GM21360 (cell line): ENCODE results near the gene S100A2.
"Not testable (repeated sequence)": the region's sequence is repeated elsewhere in the genome, so short reads cannot be mapped to it uniquely, and the experiment has no call there.

Experiments used
- ATAC-seq: cut with Tn5 transposase; IDR thresholded peaks from one replicate; pipeline ENCODE4 v1.9.1; 2021; ENCODE audit warnings: mild to moderate bottlenecking, moderate library complexity; ENCODE audit not compliant: unreplicated experiment

S100A2 gene

GRCh38 chr1:153534226-153534924, 31.3 kb downstream of the S100A2 start:
- no peak for ATAC-seq

- no peak for ATAC-seq
Measured at GRCh38 chr1:153533689-153534201, 31.9 kb downstream of the S100A2 start.

GRCh38 chr1:153532769-153533599, 32.7 kb downstream of the S100A2 start:
- no peak for ATAC-seq

GRCh38 chr1:153532181-153532580, 33.5 kb downstream of the S100A2 start:
- ATAC-seq = no peak

GRCh38 chr1:153531638-153532037, 34.0 kb downstream of the S100A2 start:
- ATAC-seq = no peak

- no peak for ATAC-seq
Measured at GRCh38 chr1:153527683-153528040, 38.0 kb downstream of the S100A2 start.

- ATAC-seq = no peak
Measured at GRCh38 chr1:153527023-153527682, 38.5 kb downstream of the S100A2 start.

GRCh38 chr1:153526132-153526543, 39.5 kb downstream of the S100A2 start:
- no peak for ATAC-seq

- no peak for ATAC-seq
Measured at GRCh38 chr1:153525088-153525728, 40.4 kb downstream of the S100A2 start.

GRCh38 chr1:153522353-153523048, 43.1 kb downstream of the S100A2 start:
- not testable (repeated sequence) for ATAC-seq

- not testable (repeated sequence) for ATAC-seq
Measured at GRCh38 chr1:153521808-153522207, 43.8 kb downstream of the S100A2 start.

- no peak for ATAC-seq
Measured at GRCh38 chr1:153520818-153521476, 44.7 kb downstream of the S100A2 start.

GRCh38 chr1:153520137-153520691, 45.4 kb downstream of the S100A2 start:
- ATAC-seq = not testable (repeated sequence)

- no peak for ATAC-seq
Measured at GRCh38 chr1:153519242-153519641, 46.4 kb downstream of the S100A2 start.

- no peak for ATAC-seq
Measured at GRCh38 chr1:153515504-153516394, 49.9 kb downstream of the S100A2 start.

GRCh38 chr1:153513666-153514065, 52.0 kb downstream of the S100A2 start:
- no peak for ATAC-seq

GRCh38 chr1:153513023-153513422, 52.6 kb downstream of the S100A2 start:
- ATAC-seq = no peak
